CD8-positive, alpha-beta memory T cell (primary cell): ENCODE measurements around the gene ARMC6. TPM values are rescaled to one million over a fixed set of nuclear protein-coding genes. Genes with fewer than 3 reads are reported as not detected.

Experiments
- CTCF ChIA-PET: fragments of 350-600 bp; sonication (Branson Sonifier 250); formaldehyde crosslinking; loops from one replicate; lab custom pipeline; 2021; ENCODE audit warnings: antibody characterized with exemption; lab: Charles Lee
- POLR2A ChIA-PET: fragments of 350-600 bp; sonication (Branson Sonifier 250); formaldehyde crosslinking; loops from one replicate; lab custom pipeline; 2021; ENCODE audit warnings: antibody characterized with exemption; lab: Charles Lee
- DNase-seq, 5 donors: peaks; one replicate each; pipeline versions ENCODE4 v3.0.0 to v3.0.0-alpha.2; 2020 to 2022; ENCODE audit warnings: mixed read lengths in 1 of 5
- H3K27ac ChIP-seq: one replicate; pipeline ENCODE4 v1.7.0; 2013; ENCODE audit warnings: low read depth, mild to moderate bottlenecking, low read length, moderate library complexity
- H3K27me3 ChIP-seq: 2 replicates; pipeline ENCODE4 v1.7.0; 2013; ENCODE audit warnings: low read length, mild to moderate bottlenecking; ENCODE audit not compliant: insufficient read depth, poor library complexity, severe bottlenecking
- H3K36me3 ChIP-seq: 2 replicates; pipeline ENCODE4 v1.7.0; 2013; ENCODE audit warnings: mild to moderate bottlenecking, low read length, moderate library complexity; ENCODE audit not compliant: insufficient read depth
- H3K4me1 ChIP-seq: 2 replicates; pipeline ENCODE4 v1.7.0; 2013; ENCODE audit warnings: mild to moderate bottlenecking, low read length, moderate library complexity; ENCODE audit not compliant: insufficient read depth
- H3K4me3 ChIP-seq: 2 replicates; pipeline ENCODE4 v1.7.0; 2013; ENCODE audit warnings: mild to moderate bottlenecking, low read length
- H3K9me3 ChIP-seq: 2 replicates; pipeline ENCODE4 v1.7.0; 2013; ENCODE audit warnings: mild to moderate bottlenecking, low read length
- H3K27ac Mint-ChIP-seq, 8 donors: one replicate each; pipeline ENCODE4 v1.8.0; 2020 to 2021; ENCODE audit warnings: mixed read lengths in 8 of 8, mild to moderate bottlenecking in 6 of 8, inconsistent platforms in 3 of 8, moderate library complexity in 3 of 8
- H3K27me3 Mint-ChIP-seq, 2 donors: one replicate each; pipeline ENCODE4 v1.8.0; 2020 to 2021; ENCODE audit warnings: mixed read lengths in 2 of 2, mild to moderate bottlenecking in 1 of 2, moderate library complexity in 1 of 2
- H3K36me3 Mint-ChIP-seq, 3 donors: one replicate each; pipeline ENCODE4 v1.8.0; 2020 to 2021; ENCODE audit warnings: mixed read lengths in 3 of 3, inconsistent platforms in 1 of 3, mild to moderate bottlenecking in 1 of 3
- H3K4me1 Mint-ChIP-seq, 3 donors: one replicate each; pipeline ENCODE4 v1.8.0; 2020 to 2021; ENCODE audit warnings: mixed read lengths in 3 of 3, inconsistent platforms in 1 of 3, mild to moderate bottlenecking in 1 of 3
- H3K4me3 Mint-ChIP-seq, 7 donors: one replicate each; pipeline ENCODE4 v1.8.0; 2020 to 2021; ENCODE audit warnings: mixed read lengths in 7 of 7, mild to moderate bottlenecking in 6 of 7, moderate library complexity in 4 of 7, inconsistent platforms in 2 of 7
- H3K9me3 Mint-ChIP-seq, 5 donors: one replicate each; pipeline ENCODE4 v1.8.0; 2020 to 2022; ENCODE audit warnings: mixed read lengths in 5 of 5, mild to moderate bottlenecking in 3 of 5, moderate library complexity in 2 of 5, inconsistent platforms in 1 of 5
- polyA plus RNA-seq: library from polyadenylated mRNA; unstranded; fragments of 300-500 nt; fragmentation: Illumina TruSeq; gene quantifications from one replicate; pipeline ENCODE4 v1.2.3, GENCODE V29; 2021
- total RNA-seq, 2 experiments: library from RNA; stranded (reverse); gene quantifications; one replicate each; pipeline ENCODE4 v1.2.3, GENCODE V29; 2021

The ARMC6 gene
- total and polyA plus RNA-seq, 3 experiments from 2014 or later: 34.1 to 61.9 (median 57.6) TPM

- Histone ChIP-seq H3K4me3 (no peak overlapping the region), H3K4me1 (no peaks in the 10 kb centered on the region), H3K27me3 (no peaks in the 10 kb centered on the region), H3K36me3 (peaks cover 9% of the 10 kb centered on the region), H3K9me3 (no peaks in the 10 kb centered on the region), H3K27ac (no peak overlapping the region)
- no peak for DNase-seq
- ChIA-PET CTCF (interaction anchor here (3.3 kb wide), 1 partner anchor 117 kb away, joined by 11 read pairs; no protein-coding TSS in a partner anchor), POLR2A (no interaction called here)
- peaks cover 0 to under 1% (median 0%) of the 10 kb centered on the region in 3 donors for H3K4me1 Mint-ChIP-seq
- H3K9me3 Mint-ChIP-seq: no peaks in the 10 kb centered on the region
- peaks cover 0 to 49% (median 0%) of the 10 kb centered on the region in 3 donors for H3K36me3 Mint-ChIP-seq
- H3K27ac Mint-ChIP-seq: no peak overlapping the region
- no peak overlapping the region for H3K4me3 Mint-ChIP-seq
- no peaks in the 10 kb centered on the region for H3K27me3 Mint-ChIP-seq
Measured at GRCh38 chr19:19057317-19057716, 23.9 kb downstream of the ARMC6 start.

- Mint-ChIP-seq H3K4me1 (peaks cover under 1 to 4% (median 2%) of the 10 kb centered on the region in 3 donors), H3K27ac (no peak overlapping the region), H3K9me3 (no peaks in the 10 kb centered on the region), H3K36me3 (peaks cover 0 to 45% (median 0%) of the 10 kb centered on the region in 3 donors), H3K27me3 (no peaks in the 10 kb centered on the region), H3K4me3 (no peak overlapping the region)
- DNase-seq: no peak
- Histone ChIP-seq H3K4me3 (no peak overlapping the region), H3K9me3 (no peaks in the 10 kb centered on the region), H3K27ac (no peak overlapping the region), H3K27me3 (no peaks in the 10 kb centered on the region), H3K4me1 (no peaks in the 10 kb centered on the region), H3K36me3 (peaks cover 8% of the 10 kb centered on the region)
- POLR2A ChIA-PET: no interaction called here
- CTCF ChIA-PET: no interaction called here
Measured at GRCh38 chr19:19057720-19058119, 24.3 kb downstream of the ARMC6 start.

GRCh38 chr19:19059018-19059836 is 25.8 kb downstream of the ARMC6 start:
- peak overlapping the region in 1 of 8 donors; percentile 72 for H3K27ac Mint-ChIP-seq
- H3K27me3 ChIP-seq: no peaks in the 10 kb centered on the region
- CTCF ChIA-PET: interaction anchor here (1.2 kb wide), 1 partner anchor 83 kb away, joined by 3 read pairs; no protein-coding TSS in a partner anchor
- POLR2A ChIA-PET: interaction anchor here (0.7 kb wide), 1 partner anchor 11 kb away, joined by 3 read pairs; no protein-coding TSS in a partner anchor
- no peaks in the 10 kb centered on the region for H3K27me3 Mint-ChIP-seq
- peaks cover 0 to 36% (median 0%) of the 10 kb centered on the region in 3 donors for H3K36me3 Mint-ChIP-seq
- peaks cover 5% of the 10 kb centered on the region for H3K36me3 ChIP-seq
- H3K27ac ChIP-seq: peak overlapping the region; percentile 61
- DNase-seq: no peak
- H3K4me3 ChIP-seq: no peak overlapping the region
- no peaks in the 10 kb centered on the region for H3K9me3 Mint-ChIP-seq
- no peaks in the 10 kb centered on the region for H3K9me3 ChIP-seq
- H3K4me1 ChIP-seq: peaks cover 5% of the 10 kb centered on the region
- H3K4me1 Mint-ChIP-seq: peaks cover 7 to 14% (median 11%) of the 10 kb centered on the region in 3 donors
- no peak overlapping the region for H3K4me3 Mint-ChIP-seq

- Histone ChIP-seq H3K4me1 (peaks cover 5% of the 10 kb centered on the region), H3K27ac (peak overlapping the region; percentile 61), H3K9me3 (no peaks in the 10 kb centered on the region), H3K4me3 (no peak overlapping the region), H3K36me3 (peaks cover 1% of the 10 kb centered on the region), H3K27me3 (no peaks in the 10 kb centered on the region)
- Mint-ChIP-seq H3K4me3 (no peak overlapping the region), H3K36me3 (peaks cover 0 to 36% (median 0%) of the 10 kb centered on the region in 3 donors), H3K27ac (peak overlapping the region in 1 of 8 donors; percentile 6), H3K27me3 (no peaks in the 10 kb centered on the region), H3K4me1 (peaks cover 11 to 19% (median 19%) of the 10 kb centered on the region in 3 donors), H3K9me3 (peaks cover 0 to 2% (median 0%) of the 10 kb centered on the region in 5 donors)
- CTCF ChIA-PET: interaction anchor here (1.2 kb wide), 1 partner anchor 82 kb away, joined by 3 read pairs; no protein-coding TSS in a partner anchor
- DNase-seq: no peak
- POLR2A ChIA-PET: interaction anchor here (0.7 kb wide), 1 partner anchor 10 kb away, joined by 3 read pairs; no protein-coding TSS in a partner anchor
Measured at GRCh38 chr19:19059837-19060611, 26.6 kb downstream of the ARMC6 start.

GRCh38 chr19:19061506-19061905 is 28.1 kb downstream of the ARMC6 start:
- Histone ChIP-seq H3K9me3 (no peaks in the 10 kb centered on the region), H3K36me3 (no peaks in the 10 kb centered on the region), H3K4me1 (peaks cover 11% of the 10 kb centered on the region), H3K27ac (peak overlapping the region; percentile 65), H3K27me3 (no peaks in the 10 kb centered on the region), H3K4me3 (no peak overlapping the region)
- peaks cover 0 to 24% (median 0%) of the 10 kb centered on the region in 3 donors for H3K36me3 Mint-ChIP-seq
- peaks cover 19 to 32% (median 25%) of the 10 kb centered on the region in 3 donors for H3K4me1 Mint-ChIP-seq
- H3K9me3 Mint-ChIP-seq: peaks cover 0 to 2% (median 0%) of the 10 kb centered on the region in 5 donors
- H3K27me3 Mint-ChIP-seq: no peaks in the 10 kb centered on the region
- ChIA-PET CTCF (interaction anchor here (1.2 kb wide), 1 partner anchor 113 kb away, joined by 3 read pairs; no protein-coding TSS in a partner anchor), POLR2A (no interaction called here)
- DNase-seq: no peak
- peak overlapping the region in 2 of 7 donors; percentile 23 to 48 for H3K4me3 Mint-ChIP-seq
- peak overlapping the region in 3 of 8 donors; percentile 8 to 38 (median 19) for H3K27ac Mint-ChIP-seq

- CTCF ChIA-PET: interaction anchor here (1.1 to 1.7 kb wide), 2 partner anchors 8 to 83 kb away, joined by 3 to 8 read pairs; no protein-coding TSS in a partner anchor
- Mint-ChIP-seq H3K36me3 (peaks cover 0 to 14% (median 0%) of the 10 kb centered on the region in 3 donors), H3K27me3 (no peaks in the 10 kb centered on the region), H3K4me3 (peak overlapping the region; percentile 66 to 97 (median 90)), H3K9me3 (peaks cover 0 to 2% (median 0%) of the 10 kb centered on the region in 5 donors), H3K4me1 (peaks cover 26 to 43% (median 36%) of the 10 kb centered on the region in 3 donors), H3K27ac (peak overlapping the region in 7 of 8 donors; percentile 53 to 81 (median 66))
- H3K36me3 ChIP-seq: no peaks in the 10 kb centered on the region
- peaks cover 22% of the 10 kb centered on the region for H3K4me1 ChIP-seq
- POLR2A ChIA-PET: interaction anchor here (0.6 to 1.1 kb wide), 5 partner anchors 60 to 143 kb away, joined by 3 to 6 read pairs (median 4); partner anchors contain the start of genes COPE, DDX49 and NR2C2AP
- H3K4me3 ChIP-seq: peak overlapping the region; percentile 87
- no peaks in the 10 kb centered on the region for H3K9me3 ChIP-seq
- H3K27ac ChIP-seq: peak overlapping the region; percentile 65
- no peak for DNase-seq
- no peaks in the 10 kb centered on the region for H3K27me3 ChIP-seq
Measured at GRCh38 chr19:19062454-19063182, 29.2 kb downstream of the ARMC6 start.
